Neuronal stem cell (in vitro differentiated cells): ENCODE results near the gene PGAP6.

Source experiments
- DNase-seq: peaks from one replicate; pipeline ENCODE4 v3.0.0-alpha.2; 2013; ENCODE audit warnings: low spot score
- H2AFZ ChIP-seq: one replicate; pipeline ENCODE4 v1.6.1; 2013; ENCODE audit warnings: mild to moderate bottlenecking, low read length, inconsistent platforms
- H2AK5ac ChIP-seq: 2 replicates; pipeline ENCODE4 v1.6.1; 2013; ENCODE audit warnings: low read depth, mild to moderate bottlenecking, inconsistent platforms, low read length, moderate library complexity, mixed read lengths
- H2BK120ac ChIP-seq: 2 replicates; pipeline ENCODE4 v1.6.1; 2013; ENCODE audit warnings: low read depth, mild to moderate bottlenecking, inconsistent platforms, low read length, moderate library complexity, mixed read lengths
- H2BK12ac ChIP-seq: one replicate; pipeline ENCODE4 v1.6.1; 2013; ENCODE audit warnings: low read length, inconsistent platforms
- H2BK15ac ChIP-seq: 2 replicates; pipeline ENCODE4 v1.6.1; 2013; ENCODE audit warnings: mild to moderate bottlenecking, low read length, inconsistent platforms, mixed read lengths
- H2BK5ac ChIP-seq: one replicate; pipeline ENCODE4 v1.6.1; 2013; ENCODE audit warnings: inconsistent platforms, mild to moderate bottlenecking, low read length, moderate library complexity
- H3K14ac ChIP-seq: one replicate; pipeline ENCODE4 v1.6.1; 2013; ENCODE audit warnings: low read length, inconsistent platforms
- H3K18ac ChIP-seq: 2 replicates; pipeline ENCODE4 v1.6.1; 2013; ENCODE audit warnings: low read length, inconsistent platforms
- H3K23ac ChIP-seq: 2 replicates; pipeline ENCODE4 v1.6.1; 2013; ENCODE audit warnings: low read depth, mild to moderate bottlenecking, mixed read lengths, low read length, inconsistent platforms; ENCODE audit not compliant: poor library complexity
- H3K27ac ChIP-seq: replicated peaks from 3 replicates; pipeline ENCODE4 v1.5.1; 2013; ENCODE audit warnings: low read length, inconsistent platforms
- H3K27me3 ChIP-seq, 3 experiments: 2 replicates each; pipeline ENCODE4 v1.6.1; 2013; ENCODE audit warnings: low read length in 3 of 3, mild to moderate bottlenecking in 2 of 3, inconsistent platforms in 1 of 3, low read depth in 1 of 3, mixed read lengths in 1 of 3, moderate library complexity in 1 of 3; ENCODE audit not compliant: control insufficient read depth in 3 of 3, insufficient read depth in 3 of 3
- H3K36me3 ChIP-seq, 2 donors: replicated peaks in 1 of 2; 2 replicates each; pipeline ENCODE4 v1.6.1; 2013; ENCODE audit warnings: low read length in 2 of 2; ENCODE audit not compliant: control insufficient read depth in 2 of 2, insufficient read depth in 2 of 2
- H3K4ac ChIP-seq: 2 replicates; pipeline ENCODE4 v1.6.1; 2013; ENCODE audit warnings: inconsistent platforms, mild to moderate bottlenecking, low read length, moderate library complexity
- H3K4me1 ChIP-seq, 2 donors: 1 replicate in 1 of 2; 2 replicates in 1 of 2; pipeline ENCODE4 v1.6.1; 2013; ENCODE audit warnings: low read length in 2 of 2, low read depth in 1 of 2; ENCODE audit not compliant: control insufficient read depth in 2 of 2, insufficient read depth in 1 of 2
- H3K4me2 ChIP-seq: one replicate; pipeline ENCODE4 v1.6.1; 2013; ENCODE audit warnings: mild to moderate bottlenecking, low read length, inconsistent platforms; ENCODE audit not compliant: insufficient read depth, poor library complexity, severe bottlenecking
- H3K4me3 ChIP-seq, 2 donors: 2 replicates each; pipeline ENCODE4 v1.5.1; 2013; ENCODE audit warnings: low read length in 2 of 2, mild to moderate bottlenecking in 2 of 2, inconsistent platforms in 1 of 2, moderate library complexity in 1 of 2
- H3K79me1 ChIP-seq: one replicate; pipeline ENCODE4 v1.6.1; 2013; ENCODE audit warnings: low read depth, mild to moderate bottlenecking, inconsistent platforms, low read length, moderate library complexity
- H3K9ac ChIP-seq: one replicate; pipeline ENCODE4 v1.6.1; 2013; ENCODE audit warnings: mild to moderate bottlenecking, low read depth, low read length, inconsistent platforms; ENCODE audit not compliant: poor library complexity
- H3K9me3 ChIP-seq, 2 donors: replicated peaks in 1 of 2; 2 replicates each; pipeline versions ENCODE3 to v1.6.1; 2013; ENCODE audit warnings: low read length in 2 of 2, mild to moderate bottlenecking in 2 of 2, inconsistent platforms in 1 of 2, low read depth in 1 of 2, mixed read lengths in 1 of 2, moderate library complexity in 1 of 2; ENCODE audit not compliant: control insufficient read depth in 2 of 2, insufficient read depth in 1 of 2
- H4K8ac ChIP-seq: one replicate; pipeline ENCODE4 v1.6.1; 2013; ENCODE audit warnings: low read depth, mild to moderate bottlenecking, inconsistent platforms, low read length, moderate library complexity
- H4K91ac ChIP-seq: one replicate; pipeline ENCODE4 v1.6.1; 2013; ENCODE audit warnings: low read length, low read depth, mild to moderate bottlenecking, inconsistent platforms; ENCODE audit not compliant: poor library complexity
- WGBS, 2 donors: extraction: QIAGEN DNeasy Blood & Tissue Kit; methylation state at CpG; one replicate each; pipeline ENCODE4 v1.1.7; 2013; ENCODE audit warnings: missing lambda C conversion rate in 2 of 2, mixed read lengths in 1 of 2; ENCODE audit not compliant: insufficient read length in 2 of 2, insufficient replicate concordance in 1 of 2; ENCODE audit errors: extremely low coverage in 2 of 2; 5-methylcytosine and 5-hydroxymethylcytosine counted together

Gene PGAP6

GRCh38 chr16:386641-387156 lies 4.9 kb upstream of the PGAP6 start:
- Histone ChIP-seq H3K9ac (no peak overlapping the region), H3K23ac (no peak overlapping the region), H2BK15ac (no peak overlapping the region), H3K18ac (no peak overlapping the region), H2BK5ac (no peak overlapping the region), H4K91ac (no peak overlapping the region), H3K27ac (no peak overlapping the region), H2BK12ac (no peak overlapping the region), H3K27me3 (peaks cover 0 to 19% (median 7%) of the 10 kb centered on the region in 3 experiments), H2BK120ac (no peak overlapping the region), H3K4me3 (no peak overlapping the region), H2AFZ (peak overlapping the region; percentile 35), H3K4me2 (no peak overlapping the region), H4K8ac (no peak overlapping the region), H3K14ac (no peak overlapping the region), H3K4me1 (peaks cover 13 to 30% of the 10 kb centered on the region in 2 donors), H3K79me1 (peaks cover 1% of the 10 kb centered on the region), H2AK5ac (no peak overlapping the region), H3K36me3 (no peaks in the 10 kb centered on the region), H3K9me3 (no peaks in the 10 kb centered on the region), H3K4ac (no peak overlapping the region)
- no CpG with 5 or more reads among the region's 19 CpGs for WGBS, 2 donors
- DNase-seq: no peak

GRCh38 chr16:383326-384051 lies 1.7 kb upstream of the PGAP6 start:
- Histone ChIP-seq H3K23ac (no peak overlapping the region), H4K91ac (no peak overlapping the region), H2BK12ac (no peak overlapping the region), H3K27ac (no peak overlapping the region), H2BK120ac (no peak overlapping the region), H3K14ac (no peak overlapping the region), H4K8ac (no peak overlapping the region), H2AK5ac (peak overlapping the region; percentile 90), H3K79me1 (peaks cover 13% of the 10 kb centered on the region), H2AFZ (peak overlapping the region; percentile 72), H3K4me2 (peak overlapping the region; percentile 39), H2BK5ac (no peak overlapping the region), H3K18ac (no peak overlapping the region), H3K4me1 (peaks cover 20 to 30% of the 10 kb centered on the region in 2 donors), H3K4me3 (peak overlapping the region in 1 of 2 donors; percentile 25), H3K27me3 (peaks cover 0 to 19% (median 7%) of the 10 kb centered on the region in 3 experiments), H3K9ac (peak overlapping the region; percentile 9), H3K4ac (no peak overlapping the region), H2BK15ac (no peak overlapping the region), H3K9me3 (no peaks in the 10 kb centered on the region), H3K36me3 (no peaks in the 10 kb centered on the region)
- DNase-seq: no peak
- no CpG with 5 or more reads among the region's 33 CpGs for WGBS, 2 donors

- H3K14ac ChIP-seq: peak overlapping the region; percentile 94
- H3K18ac ChIP-seq: peak overlapping the region; percentile 89
- no peak overlapping the region for H4K8ac ChIP-seq
- H2BK5ac ChIP-seq: no peak overlapping the region
- peak overlapping the region; percentile 73 for H2BK12ac ChIP-seq
- H3K79me1 ChIP-seq: peaks cover 13% of the 10 kb centered on the region
- peak overlapping the region; percentile 85 for H2AFZ ChIP-seq
- no CpG with 5 or more reads among the region's 73 CpGs for WGBS, 2 donors
- peak overlapping the region; percentile 55 for H3K23ac ChIP-seq
- H2AK5ac ChIP-seq: peak overlapping the region; percentile 75
- H3K4ac ChIP-seq: no peak overlapping the region
- peak overlapping the region; percentile 78 to 96 for H3K4me3 ChIP-seq
- DNase-seq: no peak
- H3K9ac ChIP-seq: peak overlapping the region; percentile 90
- H3K4me2 ChIP-seq: peak overlapping the region; percentile 89
- no peak overlapping the region for H4K91ac ChIP-seq
- H3K27ac ChIP-seq: no peak overlapping the region
- H2BK120ac ChIP-seq: no peak overlapping the region
- H3K36me3 ChIP-seq: peaks cover 6 to 17% of the 10 kb centered on the region in 2 donors
- peak overlapping the region; percentile 26 for H2BK15ac ChIP-seq
- H3K9me3 ChIP-seq: no peaks in the 10 kb centered on the region
- H3K27me3 ChIP-seq: peaks cover 0 to 19% (median 7%) of the 10 kb centered on the region in 3 experiments
- peaks cover 20 to 21% of the 10 kb centered on the region in 2 donors for H3K4me1 ChIP-seq
Measured at GRCh38 chr16:381012-381788, 578 bp downstream of the PGAP6 start.

GRCh38 chr16:380762-381011 lies 1.1 kb downstream of the PGAP6 start:
- Histone ChIP-seq H3K9me3 (no peaks in the 10 kb centered on the region), H2AFZ (peak overlapping the region; percentile 85), H3K23ac (no peak overlapping the region), H3K4me3 (peak overlapping the region; percentile 78 to 96), H3K4me2 (peak overlapping the region; percentile 89), H3K27ac (no peak overlapping the region), H2BK15ac (peak overlapping the region; percentile 26), H3K18ac (peak overlapping the region; percentile 89), H3K36me3 (peaks cover 9 to 22% of the 10 kb centered on the region in 2 donors), H2AK5ac (peak overlapping the region; percentile 75), H2BK120ac (no peak overlapping the region), H3K27me3 (peaks cover 0 to 19% (median 7%) of the 10 kb centered on the region in 3 experiments), H3K9ac (peak overlapping the region; percentile 90), H3K4me1 (peaks cover 20 to 21% of the 10 kb centered on the region in 2 donors), H3K79me1 (peaks cover 13% of the 10 kb centered on the region), H3K4ac (no peak overlapping the region), H2BK5ac (no peak overlapping the region), H4K91ac (no peak overlapping the region), H2BK12ac (peak overlapping the region; percentile 73), H4K8ac (no peak overlapping the region), H3K14ac (peak overlapping the region; percentile 94)
- WGBS, 2 donors: no CpG with 5 or more reads among the region's 12 CpGs
- no peak for DNase-seq
